ENCODE measurements around the gene STMND1.

- TF ChIP-seq EP300 (conservative IDR thresholded peaks at IDR 0.05; ENCODE audit: poor library complexity, severe bottlenecking), result no peak
- TF ChIP-seq CTCF (IDR thresholded peaks at IDR 0.05; ENCODE audit: poor library complexity, severe bottlenecking), result peak; percentile 75
- TF ChIP-seq RAD21 (conservative IDR thresholded peaks at IDR 0.05), result peak; percentile 82
- TF ChIP-seq TAF1 (IDR thresholded peaks at IDR 0.05; ENCODE audit: low read depth), result no peak
- TF ChIP-seq REST (IDR thresholded peaks at IDR 0.05; ENCODE audit: borderline replicate concordance), result no peak
These were observed 8.2 kb upstream of the STMND1 start for GRCh38 chr6:17093686-17094085.

Data from neural cell (in vitro differentiated cells).